HEK293 (cell line): ENCODE data around the gene FUT1.

Experiments
- BCL11A ChIP-seq: fragments of 450-650 bp; formaldehyde crosslinking; IDR thresholded peaks from 2 replicates; pipeline ENCODE4 v1.5.1; 2016; ENCODE audit warnings: low read depth, missing biosample characterization, missing genetic modification characterization
- CTCF ChIP-seq: fragments of 450-650 bp; formaldehyde crosslinking; IDR thresholded peaks from 2 replicates; pipeline ENCODE4 v1.5.1; 2016; ENCODE audit warnings: missing biosample characterization, missing genetic modification characterization
- OSR2 ChIP-seq: fragments of 450-650 bp; formaldehyde crosslinking; IDR thresholded peaks from 2 replicates; pipeline ENCODE4 v1.5.1; 2016; ENCODE audit warnings: missing biosample characterization, missing genetic modification characterization
- ZNF248 ChIP-seq: fragments of 450-650 bp; formaldehyde crosslinking; IDR thresholded peaks from 2 replicates; pipeline ENCODE4 v1.5.1; 2017; ENCODE audit warnings: missing biosample characterization, missing genetic modification characterization
- ZNF560 ChIP-seq: fragments of 450-650 bp; formaldehyde crosslinking; IDR thresholded peaks from 2 replicates; pipeline ENCODE4 v1.5.1; 2017; ENCODE audit warnings: missing biosample characterization, missing genetic modification characterization, borderline replicate concordance
- ZNF76 ChIP-seq: fragments of 450-650 bp; formaldehyde crosslinking; IDR thresholded peaks from 2 replicates; pipeline ENCODE4; 2016; ENCODE audit warnings: low read depth, missing biosample characterization, missing genetic modification characterization, borderline replicate concordance

- TF ChIP-seq BCL11A (tag by site-specific recombination) (0 out of 2 replicates have a peak, but pooled peaks have one; percentile 13), OSR2 (tag by site-specific recombination) (no peak), ZNF76 (tag by site-specific recombination) (no peak), ZNF248 (tag by site-specific recombination) (no peak), ZNF560 (tag by site-specific recombination) (no peak), CTCF (tag by site-specific recombination) (no peak)
These were observed 38.3 kb downstream of the FUT1 start for GRCh38 chr19:48713864-48714755.
